PC-3 (cell line): ENCODE results near the gene HOXA2.

Experiments
- CTCF ChIP-seq: fragments of 300-600 bp; sonication (generic); conservative IDR thresholded peaks from 2 replicates; pipeline ENCODE4 v1.5.1; 2017; ENCODE audit warnings: antibody characterized with exemption, low read depth, mild to moderate bottlenecking, low read length
- EZH2 ChIP-seq: fragments of 300-600 bp; sonication (generic); IDR thresholded peaks from one replicate; pipeline ENCODE4 v1.6.1; 2017; ENCODE audit warnings: antibody characterized with exemption, mild to moderate bottlenecking, low read length; ENCODE audit not compliant: unreplicated experiment

DNA sequence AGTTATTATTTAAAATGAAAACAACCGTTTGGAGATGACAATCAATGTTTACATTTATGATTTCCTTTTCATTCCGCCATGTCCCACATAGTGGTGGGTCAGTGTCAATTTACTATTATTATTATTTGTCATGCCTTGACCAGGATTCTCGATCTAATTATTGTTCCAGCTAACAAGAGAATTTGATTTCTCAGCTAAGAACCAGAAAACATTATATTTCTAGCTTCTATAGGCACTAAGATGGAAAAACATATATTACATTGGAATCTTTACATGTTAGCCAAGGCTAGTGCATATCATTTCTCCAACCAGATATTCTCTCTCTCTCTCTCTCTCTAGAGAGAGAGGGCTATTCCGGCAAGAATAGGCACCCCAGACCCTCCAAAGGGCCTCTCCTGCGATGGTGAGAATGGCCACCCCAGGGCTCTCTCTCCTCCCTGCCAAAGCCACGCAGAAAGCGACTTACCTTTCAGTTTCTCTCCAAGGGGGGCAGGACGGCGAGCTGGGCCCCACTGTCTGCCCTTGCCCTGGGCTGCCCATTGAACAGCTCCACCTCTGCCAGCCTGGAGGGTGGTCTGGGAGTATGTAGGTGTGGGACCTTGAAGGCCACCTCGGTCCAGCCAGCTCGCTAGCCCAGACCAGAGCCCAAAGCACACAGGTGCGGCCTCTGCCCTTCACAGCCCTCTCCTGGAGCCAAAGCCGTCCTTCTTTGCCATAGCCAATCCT is 47.5 kb upstream of the HOXA2 start:
- TF ChIP-seq CTCF, result no peak
- TF ChIP-seq EZH2, result no peak
